ENCODE data around the gene SNAPC2. TPM values are rescaled to one million over a fixed set of nuclear protein-coding genes. Genes with fewer than 3 reads are reported as not detected.
A peak's percentile ranks its signal among the peaks of the same experiment; 100 is the strongest.

Gene SNAPC2
- total and polyA plus RNA-seq, 2 donors (not counting 1 experiment from before 2014, with no cell fraction given) = 19.9 to 21.7 TPM

GRCh38 chr19:7872306-7873204, 47.6 kb upstream of the SNAPC2 start:
- DNase-seq = no peak
- Mint-ChIP-seq H3K27me3 (peaks cover 25% of the 10 kb centered on the region), H3K4me1 (peaks cover 31% of the 10 kb centered on the region), H3K9me3 (ENCODE audit: insufficient read depth) (peaks cover 4% of the 10 kb centered on the region), H3K4me3 (peak overlapping the region; percentile 26), H3K27ac (no peak overlapping the region)
- ChIA-PET POLR2A (no interaction called here), CTCF (no interaction called here)
- peaks cover 0 to 57% (median 16%) of the 10 kb centered on the region in 4 experiments for H3K27me3 ChIP-seq (replicated peaks in 1 of 4; ENCODE audit: control extremely low read depth in 1 of 4, control insufficient read depth in 3 of 4, insufficient read depth in 4 of 4, low read length in 3 of 4)
- H4K20me1 ChIP-seq (ENCODE audit: control insufficient read depth, insufficient read depth, low read length, poor library complexity, severe bottlenecking) = peaks cover 11% of the 10 kb centered on the region
- H3K27ac ChIP-seq (ENCODE audit: low read length in 2 of 2) = no peak overlapping the region
- ATAC-seq (ENCODE audit: low read depth) = no peak
- 51% methylated on average over 45 of the region's 47 CpGs for WGBS (ENCODE audit: insufficient coverage)
- H3K36me3 ChIP-seq (replicated peaks in 1 of 2; ENCODE audit: control extremely low read depth in 1 of 2, control insufficient read depth in 1 of 2, extremely low read depth in 1 of 2, insufficient read depth in 2 of 2, low read length in 1 of 2) = no peaks in the 10 kb centered on the region
- H3K79me2 ChIP-seq (ENCODE audit: control insufficient read depth, insufficient read depth, low read length) = no peaks in the 10 kb centered on the region
- no peak overlapping the region for H3K9ac ChIP-seq (ENCODE audit: low read length)
- peaks cover 0 to 52% (median 0%) of the 10 kb centered on the region in 3 donors for H3K9me3 ChIP-seq (ENCODE audit: control extremely low read depth in 1 of 3, control insufficient read depth in 2 of 3, insufficient read depth in 1 of 3, low read length in 2 of 3)
- intact Hi-C loops (cut with micrococcal nuclease) = no loop called here
- H2AFZ ChIP-seq (ENCODE audit: insufficient read depth, low read depth, low read length, poor library complexity, severe bottlenecking) = no peak overlapping the region
- peaks cover 42 to 50% of the 10 kb centered on the region in 2 donors for H3K4me1 ChIP-seq (ENCODE audit: control insufficient read depth in 2 of 2, insufficient read depth in 2 of 2, low read length in 2 of 2)
- H3K4me2 ChIP-seq (replicated peaks; ENCODE audit: low read depth, low read length, poor library complexity, severe bottlenecking) = peak overlapping the region; percentile 63
- H3K4me3 ChIP-seq (ENCODE audit: control extremely low read depth in 1 of 5, extremely low read depth in 1 of 5, insufficient read depth in 1 of 5, low read depth in 2 of 5, low read length in 4 of 5) = no peak overlapping the region
- TF ChIP-seq CTCF (IDR thresholded peaks at IDR 0.05) (no peak), EZH2 (IDR thresholded peaks at IDR 0.05; ENCODE audit: borderline replicate concordance, insufficient read depth, low read depth, low read length, poor library complexity, severe bottlenecking) (no peak)
